SIG-M5 (cell line): ENCODE data around the gene GRM7.

Experiments used
- DNase-seq: peaks from one replicate; lab custom pipeline; 2025; lab: John Stamatoyannopoulos, UW

Gene GRM7

GRCh38 chr3:6971933-6972332 lies 111.0 kb downstream of the GRM7 start:
- DNase-seq = no peak

- no peak for DNase-seq
Measured at GRCh38 chr3:6985848-6986247, 124.9 kb downstream of the GRM7 start.

GRCh38 chr3:6989608-6990291 lies 128.8 kb downstream of the GRM7 start:
- no peak for DNase-seq

- DNase-seq = no peak
Measured at GRCh38 chr3:6994081-6994668, 133.3 kb downstream of the GRM7 start.

GRCh38 chr3:7000501-7000900 lies 139.6 kb downstream of the GRM7 start:
- no peak for DNase-seq

GRCh38 chr3:7001370-7001769 lies 140.5 kb downstream of the GRM7 start:
- DNase-seq = no peak

- DNase-seq = no peak
Measured at GRCh38 chr3:7015683-7016440, 154.9 kb downstream of the GRM7 start.

- DNase-seq = no peak
Measured at GRCh38 chr3:7025581-7026300, 164.8 kb downstream of the GRM7 start.

GRCh38 chr3:7029562-7029961 lies 168.6 kb downstream of the GRM7 start:
- no peak for DNase-seq

GRCh38 chr3:7038394-7038793 lies 177.5 kb downstream of the GRM7 start:
- DNase-seq = no peak

- DNase-seq = no peak
Measured at GRCh38 chr3:7062714-7063113, 201.8 kb downstream of the GRM7 start.

- no peak for DNase-seq
Measured at GRCh38 chr3:7070461-7070860, 209.5 kb downstream of the GRM7 start.

- no peak for DNase-seq
Measured at GRCh38 chr3:7074217-7074616, 213.3 kb downstream of the GRM7 start.

GRCh38 chr3:7075117-7075516 lies 214.2 kb downstream of the GRM7 start:
- DNase-seq = no peak

GRCh38 chr3:7075901-7076300 lies 215.0 kb downstream of the GRM7 start:
- no peak for DNase-seq

- no peak for DNase-seq
Measured at GRCh38 chr3:7082244-7082643, 221.3 kb downstream of the GRM7 start.

GRCh38 chr3:7086417-7086816 lies 225.5 kb downstream of the GRM7 start:
- no peak for DNase-seq

- no peak for DNase-seq
Measured at GRCh38 chr3:7095116-7095515, 234.2 kb downstream of the GRM7 start.

- no peak for DNase-seq
Measured at GRCh38 chr3:7100136-7100535, 239.2 kb downstream of the GRM7 start.

GRCh38 chr3:7106635-7107034 lies 245.7 kb downstream of the GRM7 start:
- no peak for DNase-seq

GRCh38 chr3:7112523-7113056 lies 251.7 kb downstream of the GRM7 start:
- DNase-seq = no peak

- DNase-seq = no peak
Measured at GRCh38 chr3:7144697-7145308, 283.9 kb downstream of the GRM7 start.
